ENCODE results near the gene HAGH.

HAGH gene

DNA sequence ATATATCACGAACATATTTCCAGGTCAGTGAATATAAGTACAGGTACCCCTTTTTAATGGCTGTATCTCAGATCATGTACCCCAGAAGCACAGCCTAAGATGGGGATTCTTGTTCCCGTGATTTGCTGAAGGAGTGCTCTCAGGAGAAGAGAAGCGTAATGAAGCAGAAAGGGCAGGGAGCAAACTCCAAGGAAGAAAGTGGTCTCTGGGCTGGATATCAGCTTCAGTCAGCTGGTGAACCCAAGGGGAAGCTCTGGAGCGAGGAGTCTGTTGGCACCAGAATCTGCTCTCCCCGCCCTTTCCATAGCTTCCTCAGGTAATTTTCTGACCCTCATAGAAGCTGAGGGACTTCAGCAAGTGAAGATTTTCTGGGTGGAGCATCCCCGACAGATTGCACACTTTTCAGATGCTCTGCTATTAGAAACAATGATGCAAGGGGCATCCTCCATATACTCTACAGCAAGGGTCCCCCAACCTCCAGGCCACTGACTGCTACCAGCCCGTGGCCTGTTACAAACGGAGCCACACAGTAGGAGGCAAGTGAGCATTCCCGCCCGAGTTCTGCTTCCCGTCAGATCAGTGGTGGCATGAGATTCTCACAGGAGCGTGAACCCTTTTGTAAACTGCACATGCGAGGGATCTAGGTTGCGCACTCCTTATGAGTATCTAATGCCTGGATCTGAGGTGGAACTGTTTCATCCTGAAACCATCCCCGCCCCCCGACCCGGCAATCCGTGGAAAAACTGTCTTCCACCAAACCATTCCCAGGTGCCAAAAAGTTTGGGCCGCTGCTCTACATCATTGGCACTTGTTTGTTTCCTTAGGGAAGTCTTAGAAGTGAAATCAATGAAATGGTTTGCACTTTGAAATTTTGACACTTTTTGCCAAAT, 4.8 kb upstream of the HAGH start:
- no peak for DNase-seq (ENCODE audit: low spot score)

DNA sequence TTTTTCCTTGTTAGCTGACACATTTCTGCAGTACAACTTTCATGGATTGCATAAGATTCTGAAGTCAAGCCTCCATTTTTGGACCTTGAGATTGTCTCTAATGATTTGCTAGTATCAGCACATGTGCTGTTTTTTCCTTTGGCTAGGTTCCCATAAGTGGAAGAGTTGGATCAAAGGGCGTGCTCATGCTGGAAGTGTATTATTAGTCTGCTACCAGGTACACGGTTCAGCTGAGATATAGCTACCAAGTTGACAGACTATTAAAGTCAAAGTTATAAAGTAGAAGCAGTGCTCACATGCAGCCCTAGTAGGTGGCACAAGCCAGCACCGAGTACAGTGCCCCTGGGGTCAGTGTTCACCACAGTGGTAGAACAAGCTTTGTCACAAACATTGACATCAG, 3.6 kb upstream of the HAGH start:
- no peak for DNase-seq (ENCODE audit: low spot score)

DNA sequence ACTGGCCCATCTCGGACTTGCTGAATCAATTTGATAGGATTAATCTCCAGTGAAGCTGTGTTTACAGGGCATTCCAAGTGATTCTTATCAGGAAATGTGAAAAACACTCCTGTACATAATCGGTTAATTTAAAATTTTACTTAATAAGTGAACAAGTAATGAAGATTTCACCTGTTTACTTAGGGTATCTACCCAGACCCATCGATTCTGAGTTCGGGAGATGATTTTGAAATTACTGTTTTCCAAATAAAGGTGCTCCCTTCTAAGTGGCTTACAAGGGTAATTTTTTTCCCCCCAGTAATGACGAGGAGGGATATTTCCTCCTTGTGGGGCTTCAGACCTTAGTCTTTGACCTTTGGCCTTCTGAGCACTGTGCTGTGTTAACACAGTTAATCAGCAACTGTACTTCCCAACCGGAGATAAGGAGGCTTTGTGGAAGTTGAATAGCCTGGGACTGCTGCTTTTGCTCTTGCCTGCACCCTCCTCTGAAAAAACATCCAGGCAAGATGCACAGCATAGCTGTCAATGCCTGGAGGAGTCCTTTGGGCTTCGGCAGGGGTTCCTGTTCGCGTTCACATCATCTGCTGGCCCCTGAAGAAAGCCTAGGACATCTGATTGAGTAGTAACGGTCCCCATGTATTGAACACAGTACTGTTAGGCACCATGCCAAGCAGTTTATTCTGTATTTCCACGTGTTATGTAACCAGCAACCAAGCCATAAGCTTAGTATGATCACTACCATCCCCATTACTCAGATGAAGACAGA, 2.2 kb upstream of the HAGH start:
- DNase-seq (ENCODE audit: low spot score) = no peak

DNA sequence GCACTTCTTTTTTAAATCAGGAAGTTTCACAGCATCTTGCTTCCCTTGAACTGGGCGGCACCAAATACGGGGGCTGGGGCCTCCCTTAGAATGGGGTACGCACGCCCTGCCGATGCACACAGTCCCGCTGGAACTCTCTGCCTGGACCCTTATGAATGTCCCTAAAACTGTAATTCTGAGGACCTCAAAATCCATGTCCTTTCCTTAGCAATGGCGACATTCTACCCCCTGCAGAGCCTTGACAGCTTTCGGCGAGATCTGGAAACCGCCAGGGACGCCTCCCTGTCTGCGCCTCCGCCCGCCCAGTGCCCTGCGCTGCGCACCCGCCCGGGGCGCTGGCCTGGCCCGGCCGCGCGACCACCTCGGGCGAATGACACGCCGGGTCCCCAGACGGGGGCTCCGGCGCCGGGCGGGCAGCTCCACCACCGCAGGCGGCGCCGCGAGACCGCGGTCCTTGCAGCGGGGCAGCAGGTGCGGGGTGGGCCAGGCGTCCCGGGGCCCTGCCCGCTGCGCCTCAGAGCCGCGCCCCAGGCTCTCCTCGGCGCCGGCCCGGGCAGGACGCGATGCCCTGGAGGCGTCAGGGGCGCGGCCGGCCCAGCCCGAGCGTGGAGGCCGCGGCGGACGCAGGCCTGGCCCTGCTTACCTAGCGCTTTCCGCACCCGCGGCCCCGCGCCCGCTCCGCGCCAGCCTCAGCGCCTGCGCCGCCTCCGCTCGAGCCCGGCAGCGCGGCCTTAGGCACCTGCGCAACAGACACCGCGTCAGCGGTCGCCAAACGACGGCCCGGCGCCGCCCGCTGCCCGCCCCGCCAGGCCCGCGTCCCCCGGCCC, 548 bp downstream of the HAGH start:
- peak; percentile 65 for DNase-seq (ENCODE audit: low spot score)

DNA sequence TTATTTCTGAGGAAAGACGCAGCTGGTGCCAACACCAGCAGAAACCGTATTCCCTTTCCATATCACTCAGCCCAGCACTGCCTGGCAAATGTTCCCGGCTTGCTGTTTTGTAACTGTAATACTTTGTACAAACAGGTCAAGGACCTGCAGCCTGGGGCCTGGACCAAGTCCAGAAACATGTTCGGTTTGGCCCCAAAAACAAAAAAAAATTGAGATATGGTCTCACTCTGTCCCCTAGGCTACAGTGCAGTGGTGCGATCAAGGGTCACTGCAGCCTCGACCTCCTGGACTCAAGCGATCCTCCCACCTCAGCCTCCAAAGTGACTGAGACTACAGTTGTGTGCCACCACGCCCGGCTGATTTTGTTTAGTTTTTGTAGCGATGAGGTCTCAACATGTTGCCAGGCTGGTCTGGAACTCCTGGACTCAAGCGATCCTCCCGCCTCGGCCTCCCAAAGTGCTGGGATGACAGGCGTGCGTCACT, 1.2 kb downstream of the HAGH start:
- no peak for DNase-seq (ENCODE audit: low spot score)

DNA sequence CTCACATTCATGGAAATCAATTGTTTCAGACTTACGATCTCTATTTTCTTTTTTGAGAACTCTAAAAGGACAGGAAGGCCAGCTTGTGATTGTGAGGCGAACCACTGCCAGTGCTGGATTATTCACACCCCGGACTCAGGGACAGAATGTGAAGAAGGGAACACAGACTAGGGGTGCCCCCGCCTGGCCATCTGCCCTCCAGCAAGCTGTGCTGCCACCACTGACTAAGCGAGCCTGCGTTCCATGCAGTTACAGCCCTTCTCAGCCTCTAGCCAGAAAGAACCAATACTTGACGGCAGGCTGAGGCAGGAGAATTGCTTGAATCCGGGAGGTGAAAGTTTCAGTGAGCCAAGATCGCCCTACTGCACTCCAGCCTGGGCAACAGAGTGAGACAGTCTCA, 2.8 kb downstream of the HAGH start:
- DNase-seq (ENCODE audit: low spot score) = no peak

DNA sequence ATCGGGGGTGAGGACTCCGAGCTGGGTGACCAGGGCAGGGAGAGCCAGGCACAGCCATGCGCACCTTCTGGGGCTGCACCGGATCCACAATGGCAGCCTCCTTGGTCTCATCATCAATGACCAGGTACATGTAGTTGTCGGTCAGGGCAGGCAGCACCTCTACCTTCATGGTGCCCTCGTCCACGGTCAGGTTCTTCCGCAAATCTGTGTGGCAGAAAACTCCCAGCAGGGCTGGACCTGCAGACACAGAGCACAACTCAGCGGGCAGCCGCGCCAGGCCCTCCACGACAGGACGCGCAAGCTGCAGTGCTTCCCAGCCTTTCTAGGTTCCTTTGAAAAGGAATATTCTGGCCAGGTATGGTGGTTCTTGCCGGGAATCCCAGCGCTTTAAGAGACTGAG, 3.8 kb downstream of the HAGH start:
- no peak for DNase-seq (ENCODE audit: low spot score)

DNA sequence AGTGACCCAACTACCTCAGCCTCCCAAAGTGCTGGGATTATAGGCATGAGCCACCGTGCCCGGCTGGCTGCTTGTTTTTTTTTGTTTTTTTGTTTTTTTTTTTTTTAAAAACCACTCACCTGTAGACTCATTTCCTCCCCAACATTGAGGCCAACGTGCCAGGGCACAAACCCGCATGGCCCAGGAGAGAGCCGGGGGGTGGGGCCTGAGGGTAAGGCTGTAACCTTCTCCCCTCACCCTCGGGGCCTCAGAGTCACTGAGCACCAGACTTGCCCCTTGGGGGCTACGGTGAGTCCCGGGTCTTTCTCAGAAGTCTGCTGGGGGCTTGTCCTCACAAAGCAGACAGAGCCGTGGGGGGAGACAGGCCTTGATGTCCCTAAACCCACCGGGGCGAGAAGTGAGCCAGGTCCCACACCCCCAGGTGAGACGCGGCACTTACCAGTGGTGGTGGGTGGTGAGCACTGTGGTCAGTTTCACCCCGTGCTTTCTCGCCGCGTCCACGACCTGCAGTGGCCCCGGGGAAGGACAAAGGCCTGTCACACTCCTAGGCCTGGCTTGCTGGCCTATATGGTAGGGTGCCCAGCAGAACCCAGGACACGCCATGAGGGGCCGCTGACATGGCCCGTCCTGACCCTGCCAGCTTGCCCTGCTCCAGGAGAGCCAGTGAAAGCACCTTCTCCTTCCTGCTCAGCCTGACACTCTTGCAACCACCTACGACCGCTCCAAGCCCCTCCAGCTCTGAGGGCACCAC, 4.6 kb downstream of the HAGH start:
- DNase-seq (ENCODE audit: low spot score) = no peak

DNA sequence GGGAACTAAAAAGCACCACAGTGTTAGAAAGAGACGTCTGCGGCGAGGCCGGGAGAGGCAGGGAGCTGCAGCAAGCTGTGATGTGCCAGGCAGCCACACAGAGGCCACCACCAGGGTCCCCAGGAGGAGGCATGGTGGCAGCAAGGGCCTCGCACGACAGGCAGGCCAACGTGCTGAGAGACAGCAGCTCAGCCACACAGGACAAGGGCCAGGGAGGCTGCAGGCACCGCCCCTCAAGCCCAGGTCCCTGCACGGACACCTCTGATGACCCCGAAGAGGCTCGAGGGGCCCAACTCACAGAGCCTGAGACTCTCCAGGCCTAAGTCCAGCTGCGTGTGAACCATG, 5.7 kb downstream of the HAGH start:
- DNase-seq (ENCODE audit: low spot score) = no peak

DNA sequence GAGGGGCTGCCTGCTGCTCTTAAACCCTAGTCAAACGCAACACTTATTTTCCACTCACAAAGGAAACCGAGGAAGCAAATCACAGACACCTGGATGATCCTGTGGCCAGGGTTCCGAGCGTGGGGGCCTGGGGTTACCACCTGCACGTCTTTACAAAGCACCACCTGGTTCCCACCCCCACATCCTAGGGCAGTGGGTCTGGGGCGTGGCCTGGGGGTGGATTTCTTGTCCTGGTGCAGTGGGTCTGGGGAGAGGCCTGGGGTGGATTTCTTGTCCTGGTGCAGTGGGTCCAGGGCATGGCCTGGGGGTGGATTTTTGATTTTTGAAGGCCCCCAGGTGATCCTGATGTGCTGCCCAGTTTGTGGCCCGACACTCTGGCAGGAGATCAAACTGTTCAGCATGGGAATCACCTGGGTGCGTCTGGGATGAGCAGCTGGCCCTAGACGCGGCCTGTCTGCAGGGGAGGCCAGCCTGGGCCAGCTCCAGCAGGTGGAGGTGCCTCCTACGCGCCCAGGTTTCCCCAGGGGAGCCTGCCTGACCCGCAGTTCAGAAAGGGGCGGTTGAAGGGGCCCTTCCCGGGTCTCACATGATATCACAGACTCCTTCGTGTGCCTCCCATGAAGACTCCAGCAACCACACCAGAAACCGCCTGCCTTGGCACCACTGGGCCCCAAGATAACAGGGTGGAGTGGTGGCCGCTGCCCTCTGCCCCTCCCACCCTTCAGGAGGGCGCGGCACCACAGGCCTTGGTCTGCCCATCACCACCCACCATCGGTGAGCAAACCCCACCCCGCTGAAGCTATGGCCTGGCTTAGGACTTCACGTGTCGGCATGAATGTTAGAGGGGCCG, 6.3 kb downstream of the HAGH start:
- DNase-seq (ENCODE audit: low spot score) = no peak

DNA sequence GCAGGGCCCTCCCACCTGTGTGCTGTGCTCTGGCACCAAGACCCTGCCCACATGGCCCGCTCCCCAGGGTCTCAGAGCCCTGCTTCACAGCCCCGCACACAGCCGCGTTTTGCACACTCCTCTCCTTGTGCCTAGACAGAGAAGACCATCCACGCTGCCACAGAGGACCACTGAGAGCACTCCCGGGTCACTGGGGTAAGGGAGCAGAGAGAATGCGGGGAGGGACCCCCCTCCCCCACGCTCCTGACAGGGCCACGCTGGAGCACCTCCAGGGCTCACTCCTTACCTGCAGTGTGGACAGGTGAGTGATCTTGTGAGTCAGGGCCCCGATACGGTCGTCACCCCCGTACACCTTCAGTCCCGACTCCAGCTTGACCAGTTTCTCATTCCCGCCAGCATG, 7.0 kb downstream of the HAGH start:
- DNase-seq (ENCODE audit: low spot score) = no peak

DNA sequence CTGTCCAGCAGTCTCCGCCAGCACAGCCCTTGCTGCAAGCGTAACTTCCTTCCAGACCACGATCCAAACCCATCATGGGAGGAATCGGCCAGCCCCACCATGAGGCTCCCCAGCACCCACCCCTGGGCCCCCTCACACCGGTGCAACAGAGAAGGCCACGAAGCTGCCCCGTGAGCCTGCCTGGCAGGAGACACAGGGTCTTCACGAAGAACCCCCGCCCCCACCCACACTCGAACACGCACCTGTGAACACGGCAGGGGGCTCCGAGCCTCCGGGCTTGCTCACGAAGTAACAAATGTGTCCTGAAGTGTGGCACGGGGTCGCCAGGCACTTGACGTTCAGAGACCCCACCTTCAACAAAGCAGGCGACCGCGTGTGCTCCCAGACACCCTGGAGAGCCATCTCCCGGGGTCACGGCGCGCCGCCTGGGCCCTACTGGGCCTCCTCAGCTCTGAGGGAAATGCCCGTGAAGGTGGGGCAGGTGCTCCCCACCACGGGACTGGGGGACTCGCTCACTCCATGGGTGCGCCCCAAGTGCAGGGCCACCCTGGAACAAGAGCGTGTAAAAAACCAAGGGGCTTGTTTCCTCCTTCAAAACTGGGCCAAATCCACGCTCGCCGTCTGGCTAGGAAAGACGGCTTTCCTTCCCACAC, 7.6 kb downstream of the HAGH start:
- no peak for DNase-seq (ENCODE audit: low spot score)

DNA sequence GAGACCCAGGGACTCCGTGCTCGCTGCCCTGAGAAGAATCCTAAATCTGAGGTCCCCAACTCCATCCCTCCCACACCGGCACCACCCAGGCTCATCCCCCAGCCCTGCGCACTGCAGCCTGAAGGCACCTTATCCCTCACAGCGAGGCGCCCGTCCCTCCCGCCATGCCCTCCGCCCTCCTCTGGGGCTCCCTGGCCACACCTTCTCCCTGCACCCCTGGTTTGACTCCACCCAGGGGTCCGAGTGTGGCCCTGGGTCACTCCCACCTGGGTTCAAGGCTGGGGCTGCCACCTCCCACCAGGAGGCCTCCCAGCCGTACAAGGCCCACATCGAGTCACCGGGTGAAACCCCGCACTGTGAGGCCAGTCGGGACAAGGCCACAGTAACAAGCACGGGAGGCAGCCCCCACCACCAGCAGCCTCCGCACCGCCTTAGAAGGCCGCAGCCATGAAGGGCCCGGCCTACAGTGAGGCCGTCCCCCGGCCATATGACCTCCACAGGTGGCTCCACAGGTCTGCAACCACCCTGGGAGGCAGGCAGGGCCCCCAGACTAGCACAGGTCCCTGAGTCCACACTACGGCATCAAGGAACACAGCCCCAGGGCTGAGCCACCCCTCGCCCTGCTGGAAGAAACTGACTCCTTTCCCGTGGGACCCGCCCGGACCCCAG, 8.3 kb downstream of the HAGH start:
- no peak for DNase-seq (ENCODE audit: low spot score)

DNA sequence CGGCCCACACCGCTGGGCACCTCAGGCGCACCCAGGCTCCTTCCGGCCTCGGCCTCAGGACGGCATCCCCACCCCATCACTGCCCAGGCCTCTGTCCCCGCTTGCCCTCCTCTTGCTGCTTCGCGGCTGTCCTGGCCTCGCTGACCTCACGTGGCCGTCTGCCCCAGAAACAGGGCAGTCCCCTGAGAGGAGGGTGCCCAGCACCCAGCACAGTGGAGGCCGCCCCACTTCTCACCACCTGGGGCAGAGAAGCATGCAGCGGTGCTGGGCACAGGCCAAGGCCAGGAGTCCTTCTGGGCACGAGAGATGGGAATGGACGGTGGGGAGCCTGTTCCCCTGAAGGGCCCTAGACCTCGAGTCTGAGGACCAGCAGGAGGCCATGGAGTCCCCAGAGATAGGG, 8.9 kb downstream of the HAGH start:
- DNase-seq (ENCODE audit: low spot score) = no peak

DNA sequence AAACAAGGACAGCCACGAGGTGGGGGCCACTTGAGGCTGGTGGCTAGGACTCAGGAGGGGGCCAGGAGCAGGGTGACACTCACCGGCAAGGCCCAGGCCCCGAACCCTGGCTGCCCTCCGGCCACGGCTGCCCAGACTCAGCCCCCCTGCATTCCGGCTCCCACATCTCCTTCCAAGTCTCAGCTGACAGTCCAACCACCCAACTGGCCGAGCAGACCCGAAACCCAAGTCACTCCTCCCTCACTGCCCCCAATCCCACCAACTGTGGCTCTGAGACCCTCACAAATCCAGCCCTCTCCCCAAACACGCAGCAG, 9.4 kb downstream of the HAGH start:
- no peak for DNase-seq (ENCODE audit: low spot score)

DNA sequence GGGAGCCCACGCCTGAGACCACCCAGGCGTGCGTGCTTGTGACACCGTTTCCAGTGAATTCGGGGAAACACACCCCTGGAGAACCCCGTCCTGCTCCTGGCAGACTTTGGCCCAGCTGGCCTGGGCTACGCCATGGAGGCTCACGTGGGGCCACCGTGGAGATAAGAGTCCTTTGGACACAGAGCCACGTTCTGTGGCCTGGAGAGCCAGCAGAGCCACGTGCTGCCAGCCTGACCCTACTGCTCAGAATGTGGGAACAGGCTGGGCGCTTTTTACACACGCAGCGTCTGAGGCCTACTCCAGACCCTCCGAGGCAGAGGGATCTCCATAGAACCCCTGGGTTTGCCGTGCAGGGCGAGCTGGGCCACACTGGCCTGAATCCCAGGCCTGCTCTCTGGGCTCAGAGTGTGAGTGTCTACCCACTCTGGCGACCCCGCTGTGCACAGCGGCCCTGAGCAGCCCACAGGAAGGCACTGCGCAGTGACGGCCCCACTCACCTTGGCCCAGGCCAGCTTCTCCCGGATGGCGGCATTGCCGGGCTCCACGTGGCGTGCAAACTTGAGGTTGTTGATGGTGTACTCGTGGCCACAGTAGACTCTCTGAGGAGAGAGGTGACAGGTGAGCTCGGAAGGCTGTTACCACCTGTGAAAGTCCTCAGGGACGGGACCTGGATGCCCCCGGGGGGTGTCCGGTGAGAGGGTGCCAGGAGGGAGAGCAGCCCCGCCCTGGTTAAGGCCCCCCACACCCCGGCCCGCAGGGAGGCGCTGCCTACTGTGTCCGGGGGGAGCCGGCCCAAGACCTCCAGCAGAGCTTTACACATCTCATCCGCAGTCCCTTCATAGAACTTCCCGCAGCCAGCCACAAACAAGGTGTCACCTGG, 10.0 kb downstream of the HAGH start:
- DNase-seq (ENCODE audit: low spot score) = no peak

DNA sequence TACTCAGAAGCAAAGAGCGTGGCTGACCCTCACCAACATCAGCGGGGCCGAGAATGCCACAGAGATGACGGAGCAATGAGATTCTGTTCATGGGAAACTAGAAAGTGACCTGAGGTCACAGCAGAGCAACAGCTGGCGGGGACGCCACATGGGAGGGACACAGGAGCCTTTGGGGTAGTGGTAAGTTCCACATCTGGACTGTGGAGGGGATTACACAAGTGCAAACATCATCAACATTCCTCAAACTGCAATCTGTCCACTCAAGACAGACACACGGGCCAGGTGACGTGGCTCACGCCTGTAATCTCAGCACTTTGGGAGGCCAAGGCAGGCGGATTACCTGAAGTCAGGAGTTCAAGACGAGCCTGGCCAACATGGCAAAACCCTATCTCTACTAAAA, 11.2 kb downstream of the HAGH start:
- DNase-seq (ENCODE audit: low spot score) = no peak

DNA sequence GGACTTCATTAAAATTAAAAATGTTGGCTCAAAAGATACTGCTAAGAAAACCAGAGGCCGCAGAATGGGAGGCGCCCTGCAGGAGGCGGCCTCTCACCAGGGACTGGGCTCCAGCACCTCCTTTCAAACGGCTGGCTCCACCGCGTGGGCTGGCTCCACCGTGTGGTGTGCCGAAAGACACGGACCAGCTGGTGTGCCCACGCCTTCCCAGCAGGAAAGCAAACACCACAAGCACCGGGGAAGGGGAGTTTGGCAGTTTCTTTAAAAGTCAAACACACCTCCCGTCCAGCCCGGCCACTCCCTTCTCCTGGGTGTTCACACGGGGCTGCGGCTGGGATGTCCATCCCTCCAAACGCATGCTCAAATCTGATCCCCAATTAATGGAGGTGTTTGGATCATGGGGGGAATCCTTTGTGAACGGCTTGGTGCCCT, 13.9 kb downstream of the HAGH start:
- DNase-seq (ENCODE audit: low spot score) = peak; percentile 43

DNA sequence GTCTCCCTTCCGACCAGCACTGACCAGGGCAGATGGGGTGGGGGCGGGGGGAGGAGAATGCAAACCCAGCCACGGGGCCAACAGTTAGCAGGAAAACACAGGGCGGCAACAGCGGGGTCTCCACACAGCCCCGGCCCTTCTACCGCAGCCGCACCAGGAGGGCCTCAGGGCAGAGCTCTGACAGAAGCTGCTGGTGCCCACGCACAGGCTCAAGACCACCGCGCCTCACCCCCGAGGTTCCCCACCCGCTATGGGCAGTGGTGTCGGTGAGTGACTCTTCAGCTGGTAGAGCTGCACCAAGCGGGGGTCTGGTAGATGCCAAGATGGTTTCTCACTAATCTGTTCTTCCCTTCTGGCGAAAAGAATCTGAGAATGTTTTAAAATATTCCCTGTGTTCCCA, 16.1 kb downstream of the HAGH start:
- no peak for DNase-seq (ENCODE audit: low spot score)
